Activated T-helper 1 cell treated with anti-CD3 and anti-CD28 coated beads, Interleukin-2, amount 50 U/mL, for 16 hours (primary cell): ENCODE measurements around the gene RAB40A.

Experiments used
- DNase-seq, 2 donors: peaks; one replicate each; pipeline ENCODE4 v3.0.0-alpha.2; 2020; ENCODE audit warnings: low read depth in 1 of 2, low spot score in 1 of 2

RAB40A gene

GRCh38 chrX:103464774-103465117 lies 54.5 kb downstream of the RAB40A start:
- peak; percentile 33 to 56 for DNase-seq

- DNase-seq = no peak
These were observed 55.1 kb downstream of the RAB40A start for GRCh38 chrX:103464072-103464773.

- DNase-seq = no peak
These were observed 58.1 kb downstream of the RAB40A start for GRCh38 chrX:103461156-103461555.

GRCh38 chrX:103460001-103460755 lies 59.1 kb downstream of the RAB40A start:
- DNase-seq = peak in 1 of 2 donors; percentile 32

GRCh38 chrX:103453655-103454054 lies 65.6 kb downstream of the RAB40A start:
- DNase-seq = no peak
